HepG2 (cell line): ENCODE measurements around the gene MEGF6. TPM values are rescaled to one million over a fixed set of nuclear protein-coding genes. Genes with fewer than 3 reads are reported as not detected.

Experiments used
- ADNP ChIP-seq: sonication (generic); formaldehyde crosslinking; IDR thresholded peaks from 2 replicates; pipeline ENCODE4 v1.4.0; 2020; ENCODE audit warnings: missing genetic modification reagents
- AKNA ChIP-seq: sonication (generic); formaldehyde crosslinking; IDR thresholded peaks from 2 replicates; pipeline ENCODE4 v1.4.0; 2020; ENCODE audit warnings: missing genetic modification reagents, borderline replicate concordance
- ARID3A ChIP-seq: IDR thresholded peaks from 2 replicates; pipeline ENCODE4 v1.6.1; 2012; ENCODE audit warnings: low read depth, low read length, improper control_type of control experiment
- DPF2 ChIP-seq: sonication (generic); formaldehyde crosslinking; IDR thresholded peaks from 2 replicates; pipeline ENCODE4 v1.4.0; 2020; ENCODE audit warnings: mild to moderate bottlenecking, low read depth, missing genetic modification reagents, borderline replicate concordance
- GLI4 ChIP-seq: sonication (generic); formaldehyde crosslinking; IDR thresholded peaks from 2 replicates; pipeline ENCODE4 v1.5.1; 2020; ENCODE audit warnings: missing genetic modification reagents, mild to moderate bottlenecking, moderate library complexity, borderline replicate concordance
- HNRNPK ChIP-seq: fragments of 200-400 bp; formaldehyde crosslinking; IDR thresholded peaks from 2 replicates; pipeline ENCODE4 v1.6.1; 2018; ENCODE audit warnings: low read length, low read depth, moderate library complexity, mild to moderate bottlenecking; ENCODE audit not compliant: poor library complexity, severe bottlenecking
- HNRNPUL1 ChIP-seq: fragments of 200-400 bp; formaldehyde crosslinking; IDR thresholded peaks from 2 replicates; pipeline ENCODE4 v1.6.1; 2017; ENCODE audit warnings: low read depth, mild to moderate bottlenecking, low read length, moderate library complexity
- KDM1A ChIP-seq: IDR thresholded peaks from 2 replicates; pipeline ENCODE4 v1.6.1; 2016; ENCODE audit warnings: missing compliant biosample characterization
- KLF15 ChIP-seq: sonication (generic); formaldehyde crosslinking; IDR thresholded peaks from 2 replicates; pipeline ENCODE4 v1.8.1; 2023; ENCODE audit warnings: borderline replicate concordance, mild to moderate bottlenecking, inconsistent platforms, missing genetic modification reagents, mixed read lengths
- MTA1 ChIP-seq: sonication (generic); formaldehyde crosslinking; IDR thresholded peaks from 2 replicates; pipeline ENCODE4 v1.4.0; 2020; ENCODE audit warnings: missing genetic modification reagents, mild to moderate bottlenecking, borderline replicate concordance
- NFATC3 ChIP-seq: sonication (generic); formaldehyde crosslinking; IDR thresholded peaks from 2 replicates; pipeline ENCODE4 v1.5.1; 2020; ENCODE audit warnings: mild to moderate bottlenecking, missing genetic modification reagents
- NR3C1 ChIP-seq: sonication (generic); formaldehyde crosslinking; IDR thresholded peaks from 2 replicates; pipeline ENCODE4 v1.4.0; 2020; ENCODE audit warnings: missing genetic modification reagents
- POLR2G ChIP-seq: fragments of 200-400 bp; formaldehyde crosslinking; IDR thresholded peaks from 2 replicates; pipeline ENCODE4 v1.6.1; 2018; ENCODE audit warnings: mild to moderate bottlenecking, low read depth, low read length, moderate library complexity
- RCOR2 ChIP-seq: IDR thresholded peaks from 2 replicates; pipeline ENCODE4 v1.6.1; 2016; ENCODE audit warnings: missing biosample characterization, missing genetic modification reagents
- SOX5 ChIP-seq: IDR thresholded peaks from 2 replicates; pipeline ENCODE4 v1.6.1; 2016; ENCODE audit warnings: borderline replicate concordance
- TAF1 ChIP-seq: sonication (generic); formaldehyde crosslinking; IDR thresholded peaks from 2 replicates; pipeline ENCODE4 v1.4.0; 2020; ENCODE audit warnings: missing genetic modification reagents
- ZBTB20 ChIP-seq: sonication (generic); formaldehyde crosslinking; IDR thresholded peaks from 2 replicates; pipeline ENCODE4 v1.8.1; 2023; ENCODE audit warnings: missing genetic modification reagents, low read depth, mild to moderate bottlenecking, borderline replicate concordance
- ZNF720 ChIP-seq: sonication (generic); formaldehyde crosslinking; IDR thresholded peaks from 2 replicates; pipeline ENCODE4 v1.4.0; 2020; ENCODE audit warnings: missing genetic modification reagents
- ZNF746 ChIP-seq: sonication (generic); formaldehyde crosslinking; IDR thresholded peaks from 2 replicates; pipeline ENCODE4 v1.8.0; 2022; ENCODE audit warnings: mild to moderate bottlenecking, missing genetic modification reagents
- ZNF782 ChIP-seq: sonication (generic); formaldehyde crosslinking; IDR thresholded peaks from 2 replicates; pipeline ENCODE4 v1.4.0; 2020; ENCODE audit warnings: missing genetic modification reagents, mild to moderate bottlenecking, borderline replicate concordance
- ZNF879 ChIP-seq: sonication (generic); formaldehyde crosslinking; IDR thresholded peaks from 2 replicates; pipeline ENCODE4 v1.8.1; 2023; ENCODE audit warnings: missing genetic modification reagents
- ZSCAN12 ChIP-seq: sonication (generic); formaldehyde crosslinking; IDR thresholded peaks from 2 replicates; pipeline ENCODE4 v1.9.0; 2021; ENCODE audit warnings: mild to moderate bottlenecking, missing genetic modification reagents
- ZSCAN25 ChIP-seq: sonication (generic); formaldehyde crosslinking; IDR thresholded peaks from 2 replicates; pipeline ENCODE4 v1.8.0; 2022; ENCODE audit warnings: mild to moderate bottlenecking, missing genetic modification reagents
- ZZZ3 ChIP-seq: sonication (generic); formaldehyde crosslinking; IDR thresholded peaks from 2 replicates; pipeline ENCODE4 v1.4.0; 2020; ENCODE audit warnings: missing genetic modification reagents, mild to moderate bottlenecking, borderline replicate concordance
- polyA plus RNA-seq, 8 experiments: library from polyadenylated mRNA; depleted of rRNA in 3 of 8; stranded (reverse) in 7 of 8; unstranded in 1 of 8; fragments of >200 nt; fragmentation: Illumina TruSeq in 4 of 8; extraction: Trizol in 4 of 8; gene quantifications; 2 replicates each; pipeline versions ENCODE4 v1.2.1 to v1.2.3, GENCODE V29; 2011 to 2016; ENCODE audit warnings: low read depth in 4 of 8, missing spikeins in 1 of 8, mixed read lengths in 1 of 8; ENCODE audit not compliant: insufficient read depth in 1 of 8
- total RNA-seq, 5 experiments: library from RNA; depleted of rRNA; stranded (reverse); fragments of >200 nt; fragmentation: Illumina TruSeq; extraction: Trizol; gene quantifications; 2 replicates each; pipeline ENCODE4 v1.2.3, GENCODE V29; 2016; ENCODE audit warnings: low read depth in 1 of 5

MEGF6 gene
- total and polyA plus RNA-seq, 2 of the 13 experiments (the other 11 are each of a cell fraction or from before 2014, with no cell fraction given) = 1.9 TPM

GRCh38 chr1:3461238-3461933, 149.9 kb downstream of the MEGF6 start (continued):
- TF ChIP-seq ZNF720 (peak; percentile 37; the same call in 1 of the 2 replicates), KDM1A (peak; percentile 93), KLF15 (CRISPR knock-in tag) (no peak), ZZZ3 (CRISPR knock-in tag) (no peak), POLR2G (no peak), TAF1 (no peak), DPF2 (CRISPR knock-in tag) (no peak), ZSCAN12 (no peak), ZBTB20 (CRISPR knock-in tag) (0 out of 2 replicates have a peak, but pooled peaks have one; percentile 2), ARID3A (no peak), ZNF746 (no peak), NR3C1 (CRISPR knock-in tag) (no peak), HNRNPUL1 (no peak), ZNF879 (CRISPR knock-in tag) (no peak), SOX5 (CRISPR knock-in tag) (no peak), RCOR2 (CRISPR knock-in tag) (0 out of 2 replicates have a peak, but pooled peaks have one; percentile 36), ADNP (CRISPR knock-in tag) (peak; percentile 83; the same call in 1 of the 2 replicates), ZNF782 (CRISPR knock-in tag) (no peak), ZSCAN25 (no peak), AKNA (CRISPR knock-in tag) (no peak), MTA1 (CRISPR knock-in tag) (no peak), HNRNPK (no peak), GLI4 (CRISPR knock-in tag) (no peak), NFATC3 (CRISPR knock-in tag) (no peak)
